NCI-H2196 treated with DMSO at 0.1 percent for 48 hours (cell line): ENCODE data around the gene IRF2.
"Not testable (repeated sequence)": the region's sequence is repeated elsewhere in the genome, so short reads cannot be mapped to it uniquely, and the experiment has no call there.

ENCODE experiments used
- DNase-seq: peaks from one replicate; lab custom pipeline; 2025; ENCODE audit not compliant: unreplicated experiment; lab: John Stamatoyannopoulos, UW

IRF2 gene

DNA sequence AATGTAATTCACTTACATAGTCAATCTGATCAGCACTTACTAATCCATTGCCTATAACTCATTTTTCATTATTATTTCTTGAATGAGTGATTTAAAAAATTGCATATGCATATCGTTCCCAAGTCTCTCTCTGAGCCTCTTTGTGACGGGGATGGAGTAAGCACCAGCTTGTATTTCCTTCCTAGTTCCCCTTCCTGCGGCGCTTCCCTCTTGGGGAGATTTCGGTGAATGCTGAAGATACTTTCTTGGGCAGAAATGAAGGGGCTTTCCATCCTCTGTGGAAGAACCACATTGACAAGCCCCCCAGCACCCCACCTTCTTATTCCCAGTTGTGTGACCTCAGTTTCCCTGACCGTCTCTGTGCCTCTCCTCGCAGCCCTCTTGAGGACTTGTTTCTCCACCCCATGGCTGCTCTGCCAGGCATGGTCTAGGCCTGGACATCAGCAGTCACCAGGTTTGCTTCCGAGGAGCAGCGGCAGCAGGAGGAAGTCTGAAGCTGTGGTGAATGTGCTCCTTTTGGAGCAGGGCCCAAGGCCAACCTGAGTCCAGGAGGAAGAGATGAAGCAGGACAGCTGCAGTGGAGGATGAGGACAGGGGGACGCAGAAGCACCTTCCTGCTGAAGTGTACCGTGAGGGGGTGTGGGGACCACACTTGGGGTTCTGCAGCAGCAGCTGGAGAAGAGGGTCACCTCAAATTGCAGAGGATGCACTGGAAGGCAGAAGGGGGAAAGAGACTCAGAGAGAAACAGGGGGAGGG, 124.9 kb downstream of the IRF2 start:
- no peak for DNase-seq

GRCh38 chr4:184348311-184349233, 125.8 kb downstream of the IRF2 start:
- no peak for DNase-seq

DNA sequence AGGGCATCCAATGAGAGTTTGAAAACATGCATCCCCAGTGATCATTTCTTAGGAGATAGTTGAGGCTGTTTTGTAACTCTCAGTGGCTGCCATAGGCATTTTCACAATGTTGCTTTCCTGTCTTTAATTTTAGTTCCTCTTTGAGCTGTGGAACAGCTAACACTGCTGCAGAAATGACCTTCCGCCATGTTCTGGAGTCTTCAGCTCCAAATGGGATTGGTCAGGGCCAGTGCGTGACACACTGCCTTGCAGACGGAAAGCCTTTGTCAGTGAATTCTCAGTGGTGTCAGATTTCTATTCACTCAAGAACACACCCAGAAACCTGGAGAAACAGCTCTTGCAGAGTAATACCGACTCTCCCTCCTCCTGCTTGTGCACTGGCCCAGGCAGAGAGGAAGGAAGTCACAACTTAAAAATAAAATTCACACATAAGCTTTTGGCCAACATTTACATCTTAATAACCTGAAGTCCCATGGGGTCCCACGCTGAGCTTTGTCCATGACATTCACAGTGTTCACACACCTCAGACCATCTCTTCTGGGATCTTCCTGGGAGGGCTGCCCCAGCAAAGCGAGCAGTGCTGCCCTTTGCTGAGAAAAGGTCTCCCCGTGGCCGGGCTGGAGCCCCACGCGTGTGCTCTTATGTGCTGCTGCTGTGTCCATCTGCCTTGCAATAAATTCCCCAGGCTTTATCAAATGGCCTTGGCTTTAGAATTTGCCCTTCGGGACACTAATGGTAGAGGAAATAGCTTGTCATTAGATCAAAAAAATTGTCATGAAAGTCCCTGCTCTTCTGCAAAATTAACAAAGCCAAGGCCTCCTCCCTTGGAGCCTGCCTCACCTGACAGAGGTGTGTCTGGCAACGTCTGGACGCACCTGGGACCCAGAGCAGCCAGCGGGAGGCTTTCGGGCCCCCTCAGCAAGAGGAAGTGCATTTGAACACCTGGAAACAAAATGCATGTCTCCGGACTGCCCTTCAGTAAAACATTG, 126.8 kb downstream of the IRF2 start:
- no peak for DNase-seq

- DNase-seq = no peak
These were observed 127.7 kb downstream of the IRF2 start for GRCh38 chr4:184346682-184347081.

GRCh38 chr4:184346273-184346672, 128.1 kb downstream of the IRF2 start:
- not testable (repeated sequence) for DNase-seq

- no peak for DNase-seq
These were observed 128.8 kb downstream of the IRF2 start for GRCh38 chr4:184345573-184345922.

GRCh38 chr4:184344899-184345572, 129.3 kb downstream of the IRF2 start:
- no peak for DNase-seq

DNA sequence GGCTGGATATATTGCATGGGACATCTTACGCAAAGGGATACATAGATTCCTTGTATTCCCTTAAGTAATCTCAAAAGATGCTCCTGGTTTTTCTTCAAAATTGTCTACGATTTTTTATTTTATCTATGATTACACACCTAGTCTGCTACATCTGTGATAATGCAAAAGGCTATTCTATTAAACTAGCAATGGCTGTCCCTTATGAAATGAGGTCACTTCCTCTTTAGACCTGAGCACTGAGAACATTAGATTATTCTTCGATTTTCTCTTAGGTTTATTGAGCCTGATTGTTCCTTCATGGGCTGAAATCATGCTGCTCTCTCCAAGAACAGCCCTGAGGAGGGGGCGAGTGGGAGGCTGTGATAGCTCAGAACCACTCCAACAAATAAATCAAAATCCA, 129.9 kb downstream of the IRF2 start:
- no peak for DNase-seq

DNA sequence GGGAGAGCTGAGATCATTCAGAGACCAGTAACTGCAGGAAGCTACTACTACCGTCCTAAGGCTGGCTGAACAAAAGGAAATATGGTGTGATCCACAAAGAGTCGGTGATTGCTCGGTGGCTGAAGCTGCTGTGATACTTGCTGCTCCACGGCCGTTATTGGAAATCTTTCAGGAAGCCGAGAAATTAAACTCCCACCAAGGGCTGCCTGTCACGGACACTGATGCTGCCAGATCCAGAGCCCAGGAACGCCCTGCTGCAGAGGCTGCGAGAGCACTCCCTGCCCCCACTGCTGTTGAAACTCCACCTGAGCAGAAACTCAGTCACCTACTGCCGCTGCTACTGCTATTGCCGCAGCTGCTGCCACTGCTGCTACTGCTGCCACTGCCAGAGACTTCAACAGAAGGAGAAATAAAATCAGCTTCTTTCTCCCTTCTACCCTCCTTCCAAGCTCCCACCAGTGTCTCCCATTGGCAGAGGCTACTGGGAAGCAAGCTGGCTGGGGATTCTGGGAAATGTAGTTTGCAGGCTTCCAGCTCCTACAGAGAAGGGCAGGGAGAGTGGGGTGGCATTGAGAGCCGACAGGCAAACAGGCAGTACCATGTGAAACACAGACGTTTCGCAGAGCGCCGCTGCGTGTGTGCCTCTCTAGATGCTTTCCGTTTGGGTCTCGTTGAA, 130.7 kb downstream of the IRF2 start:
- DNase-seq = peak; percentile 35

DNA sequence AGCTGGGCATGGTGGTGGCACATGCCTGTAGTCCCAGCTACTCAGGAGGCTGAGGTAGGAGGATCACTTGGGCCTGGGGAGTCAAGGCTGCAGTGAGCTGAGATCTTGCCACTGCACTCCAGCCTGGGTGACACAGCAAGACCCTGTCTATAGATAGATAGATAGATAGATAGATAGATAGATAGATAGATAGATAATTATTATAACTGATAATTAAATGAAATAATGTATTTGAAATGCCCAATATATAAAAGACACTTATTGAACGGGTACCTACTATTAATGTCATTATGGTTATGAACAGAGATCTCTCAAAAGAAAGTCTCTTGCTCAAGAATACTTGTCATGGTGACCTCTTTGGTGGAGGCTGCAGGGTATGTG, 131.5 kb downstream of the IRF2 start:
- DNase-seq = not testable (repeated sequence)

GRCh38 chr4:184342167-184342856, 132.0 kb downstream of the IRF2 start:
- DNase-seq = no peak

GRCh38 chr4:184339398-184340193, 134.8 kb downstream of the IRF2 start:
- DNase-seq = not testable (repeated sequence)

- no peak for DNase-seq
These were observed 136.4 kb downstream of the IRF2 start for GRCh38 chr4:184337907-184338306.
